PC-9 (cell line): ENCODE measurements around the gene GASK1B. TPM values are rescaled to one million over a fixed set of nuclear protein-coding genes. Genes with fewer than 3 reads are reported as not detected.

Source experiments
- BruUV-seq: library from RNA; stranded (reverse); fragments of 400-500 nt; replicated peaks from 2 replicates; lab custom pipeline; 2021; lab: Mats Ljungman, UMichigan
- CTCF ChIA-PET: fragments of 300-600 bp; sonication (Branson Sonifier 250); formaldehyde crosslinking; loops from one replicate; lab custom pipeline; 2022; ENCODE audit warnings: antibody characterized with exemption; lab: Charles Lee
- POLR2A ChIA-PET: fragments of 300-600 bp; sonication (Branson Sonifier 250); formaldehyde crosslinking; loops from one replicate; lab custom pipeline; 2022; ENCODE audit warnings: antibody characterized with exemption; ENCODE audit not compliant: unreplicated experiment; lab: Charles Lee
- DNase-seq, 2 experiments: peaks; one replicate each; pipeline versions ENCODE4 v3.0.0 to v3.0.0-alpha.2; 2015 to 2022; ENCODE audit warnings: mixed read lengths in 1 of 2
- H2AFZ ChIP-seq: fragments of 200-600 bp; sonication (generic); 2 replicates; pipeline ENCODE4 v1.8.1; 2017; ENCODE audit warnings: antibody characterized with exemption
- H3F3A ChIP-seq: fragments of 200-600 bp; sonication (generic); 2 replicates; pipeline ENCODE4 v1.8.1; 2017; ENCODE audit warnings: antibody characterized with exemption, mild to moderate bottlenecking, low read depth; ENCODE audit not compliant: insufficient read depth
- H3K27ac ChIP-seq: fragments of 200-600 bp; sonication (generic); 2 replicates; pipeline ENCODE4 v1.6.1; 2016; ENCODE audit warnings: mixed run types
- H3K27me3 ChIP-seq: fragments of 200-600 bp; sonication (generic); 2 replicates; pipeline ENCODE4 v1.6.1; 2016; ENCODE audit warnings: low read depth, mixed run types; ENCODE audit not compliant: insufficient read depth
- H3K36me3 ChIP-seq: fragments of 200-600 bp; sonication (generic); 2 replicates; pipeline ENCODE4 v1.6.1; 2016; ENCODE audit warnings: low read depth, mixed run types
- H3K4me1 ChIP-seq: fragments of 200-600 bp; sonication (generic); replicated peaks from 2 replicates; pipeline ENCODE4 v1.6.1; 2016; ENCODE audit warnings: mixed run types; ENCODE audit not compliant: insufficient read depth
- H3K4me2 ChIP-seq: fragments of 200-600 bp; sonication (generic); 2 replicates; pipeline ENCODE4 v1.6.1; 2017; ENCODE audit warnings: mixed run types
- H3K4me3 ChIP-seq: fragments of 200-600 bp; sonication (generic); 2 replicates; pipeline ENCODE4 v1.6.1; 2016; ENCODE audit warnings: mixed run types
- H3K79me2 ChIP-seq: fragments of 200-600 bp; sonication (generic); 2 replicates; pipeline ENCODE4 v1.6.1; 2017; ENCODE audit warnings: low read depth, mixed run types
- H3K9me2 ChIP-seq: fragments of 200-600 bp; sonication (generic); 2 replicates; pipeline ENCODE4 v1.8.1; 2017; ENCODE audit warnings: mild to moderate bottlenecking; ENCODE audit not compliant: insufficient read depth
- H3K9me3 ChIP-seq: fragments of 200-600 bp; sonication (generic); 2 replicates; pipeline ENCODE4 v1.8.1; 2016; ENCODE audit warnings: low read depth; ENCODE audit not compliant: insufficient read depth
- H4K20me1 ChIP-seq: fragments of 200-600 bp; sonication (generic); 2 replicates; pipeline ENCODE4 v1.8.1; 2017; ENCODE audit not compliant: insufficient read depth
- CTCF ChIP-seq: fragments of 200-600 bp; sonication (generic); conservative IDR thresholded peaks from 2 replicates; pipeline ENCODE4 v1.6.1; 2017; ENCODE audit warnings: mixed run types, antibody characterized with exemption, mild to moderate bottlenecking, moderate library complexity
- EZH2 ChIP-seq: fragments of 200-600 bp; sonication (generic); IDR thresholded peaks from 2 replicates; pipeline ENCODE4 v1.8.0; 2017; ENCODE audit warnings: antibody characterized with exemption, low read depth
- intact Hi-C: fragments of 100-400 bp; cut with micrococcal nuclease; formaldehyde crosslinking; loops from one replicate; pipeline ENCODE4 v1.10.0; 2022; ENCODE audit not compliant: unreplicated experiment
- total RNA-seq: library from RNA; stranded (reverse); gene quantifications from 2 replicates; pipeline ENCODE4 v1.2.3, GENCODE V29; 2021

GASK1B gene
- total RNA-seq, 1 experiment from 2014 or later = 4.1 TPM

GRCh38 chr4:158209825-158210807 lies 37.3 kb upstream of the GASK1B start, which contains the start of gene TMEM144:
Gene TMEM144, plus strand, starts transcription at chr4:158210486. Its CDS starts 2,182 bp downstream, at chr4:158212668.
- TF ChIP-seq CTCF = no peak
- H4K20me1 ChIP-seq = no peaks in the 10 kb centered on the region
- H3K27me3 ChIP-seq = no peaks in the 10 kb centered on the region
- H3K9me2 ChIP-seq = no peaks in the 10 kb centered on the region; the same call in 1 of the 2 replicates
- H3K9me3 ChIP-seq = no peaks in the 10 kb centered on the region
- no peaks in the 10 kb centered on the region; the same call in 1 of the 2 replicates for H3K4me1 ChIP-seq
- H3K4me3 ChIP-seq = peak within 1 kb of the TSS; percentile 76
- ChIA-PET POLR2A (interaction anchor here (0.7 kb wide), 2 partner anchors 165 to 1080 kb away, joined by 4 to 8 read pairs; no protein-coding TSS in a partner anchor), CTCF (no interaction called here)
- H3K36me3 ChIP-seq = no peaks in the 10 kb centered on the region
- peak within 1 kb of the TSS; percentile 91 for H2AFZ ChIP-seq
- peak within 1 kb of the TSS; percentile 95 for H3K4me2 ChIP-seq
- no peaks in the 10 kb centered on the region for H3K79me2 ChIP-seq
- intact Hi-C loops = loop anchor here (1.0 to 5.0 kb wide), 3 partner anchors 34 to 116 kb away; no protein-coding TSS in a partner anchor
- H3F3A ChIP-seq = peaks cover 3% of the 10 kb centered on the region; the same call in 1 of the 2 replicates
- H3K27ac ChIP-seq = peak within 1 kb of the TSS; percentile 86
- DNase-seq = peak; percentile 87 to 94
- TSS peak; percentile 92 for BruUV-seq

DNA sequence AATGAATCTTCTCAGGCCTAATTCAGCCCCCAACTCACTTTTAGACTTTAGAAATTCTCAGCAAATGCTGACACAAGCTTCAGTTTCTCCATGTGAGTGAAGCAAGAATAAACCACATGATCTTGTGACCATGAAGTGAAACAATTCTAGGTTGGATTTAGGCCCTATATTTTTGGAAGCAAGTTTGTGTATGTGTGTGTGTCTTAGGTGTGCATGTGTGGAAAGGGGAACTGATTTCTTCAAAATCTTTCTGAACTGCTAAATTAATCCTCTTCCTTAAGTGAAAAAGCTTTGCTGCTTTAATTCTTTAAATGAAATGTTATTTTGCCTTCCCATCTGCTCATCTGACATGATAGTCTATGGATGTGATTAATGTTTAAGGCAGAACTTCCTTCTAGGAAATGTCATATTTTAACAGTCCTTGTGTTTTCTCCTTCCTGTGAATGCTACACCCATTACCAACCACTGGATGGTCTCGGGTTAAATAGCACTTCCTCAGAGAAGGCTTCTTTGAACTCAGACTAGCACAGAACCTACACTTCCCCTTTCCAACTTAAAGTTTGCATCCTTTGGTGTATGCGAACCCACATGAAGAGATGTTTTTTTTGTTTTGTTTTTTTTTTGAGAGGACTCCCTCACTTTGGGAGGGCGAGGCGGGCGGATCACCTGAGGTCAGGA lies 36.3 kb upstream of the GASK1B start:
- intact Hi-C loops = no loop called here
- 0 out of 2 replicates have a peak overlapping the region, but pooled peaks have one; percentile 86 for H3K27ac ChIP-seq
- POLR2A ChIA-PET = no interaction called here
- CTCF ChIA-PET = no interaction called here
- no peaks in the 10 kb centered on the region; the same call in 1 of the 2 replicates for H3K9me2 ChIP-seq
- no peak overlapping the region for H3K4me3 ChIP-seq
- H4K20me1 ChIP-seq = no peaks in the 10 kb centered on the region
- no peaks in the 10 kb centered on the region; the same call in 1 of the 2 replicates for H3K4me1 ChIP-seq
- no TSS peak for BruUV-seq
- H3K27me3 ChIP-seq = no peaks in the 10 kb centered on the region
- H3K4me2 ChIP-seq = no peak overlapping the region
- no peaks in the 10 kb centered on the region for H3K79me2 ChIP-seq
- H3K36me3 ChIP-seq = no peaks in the 10 kb centered on the region
- no peak overlapping the region for H2AFZ ChIP-seq
- no peaks in the 10 kb centered on the region for H3K9me3 ChIP-seq
- no peak for DNase-seq
- H3F3A ChIP-seq = peaks cover 3% of the 10 kb centered on the region; the same call in 1 of the 2 replicates
- TF ChIP-seq EZH2 = no peak
- no peak for TF ChIP-seq CTCF

- no TSS peak for BruUV-seq
- intact Hi-C loops = no loop called here
- TF ChIP-seq EZH2 = no peak
- TF ChIP-seq CTCF = no peak
Observed at GRCh38 chr4:158203929-158204328, 31.1 kb upstream of the GASK1B start.

More at GRCh38 chr4:158203929-158204328, 31.1 kb upstream of the GASK1B start:
- Histone ChIP-seq H3K27ac (no peak overlapping the region), H3F3A (no peaks in the 10 kb centered on the region), H2AFZ (no peak overlapping the region), H3K9me2 (no peaks in the 10 kb centered on the region), H3K27me3 (no peaks in the 10 kb centered on the region), H3K36me3 (no peaks in the 10 kb centered on the region), H3K4me3 (no peak overlapping the region), H3K9me3 (no peaks in the 10 kb centered on the region), H3K79me2 (no peaks in the 10 kb centered on the region), H3K4me1 (no peaks in the 10 kb centered on the region), H3K4me2 (no peak overlapping the region), H4K20me1 (no peaks in the 10 kb centered on the region)
- no peak for DNase-seq
- POLR2A ChIA-PET = no interaction called here
- CTCF ChIA-PET = no interaction called here
